Ascending aorta (tissue), 2 donors: ENCODE data around the gene AGER. TPM values are rescaled to one million over a fixed set of nuclear protein-coding genes. Genes with fewer than 3 reads are reported as not detected.
"Not testable (repeated sequence)": the region's sequence is repeated elsewhere in the genome, so short reads cannot be mapped to it uniquely, and the experiment has no call there.

Source experiments
- DNase-seq, 2 donors: peaks; one replicate each; pipeline ENCODE4 v3.0.0-alpha.2; 2019; ENCODE audit warnings: low spot score in 2 of 2
- H3K27ac ChIP-seq, 2 donors: fragments of 200-600 bp; sonication (generic); one replicate each; pipeline ENCODE4 v1.5.1; 2016 to 2017; ENCODE audit warnings: mild to moderate bottlenecking in 1 of 2
- H3K27me3 ChIP-seq: fragments of 200-600 bp; sonication (generic); one replicate; pipeline ENCODE4 v1.5.1; 2017
- H3K36me3 ChIP-seq, 2 donors: fragments of 200-600 bp; sonication (generic); one replicate each; pipeline ENCODE4 v1.5.1; 2016
- H3K4me1 ChIP-seq, 2 donors: fragments of 200-600 bp; sonication (generic); one replicate each; pipeline ENCODE4 v1.5.1; 2016 to 2017; ENCODE audit warnings: mild to moderate bottlenecking in 1 of 2
- H3K4me3 ChIP-seq, 2 donors: fragments of 200-600 bp; sonication (generic); one replicate each; pipeline ENCODE4 v1.5.1; 2016 to 2017; ENCODE audit warnings: mild to moderate bottlenecking in 1 of 2
- H3K9me3 ChIP-seq, 2 donors: fragments of 200-600 bp; sonication (generic); one replicate each; pipeline ENCODE4 v1.5.1; 2016
- intact Hi-C: fragments of 100-400 bp; cut with DNase I; formaldehyde crosslinking; loops from one replicate; pipeline ENCODE4 v1.15.1; 2023
- total RNA-seq: library from RNA; depleted of rRNA; stranded (reverse); fragments of >200 nt; gene quantifications from one replicate; pipeline ENCODE4 v1.1.0, GENCODE V29; 2016
- TF ChIP-seq, protein P1 (sequence below), 3 experiments: fragments of 200-600 bp in 2 of 3; fragments of 450-650 bp in 1 of 3; sonication (generic) in 2 of 3; IDR thresholded peaks; one replicate each; pipeline ENCODE4 v1.5.1; 2016 to 2019; ENCODE audit warnings: antibody characterized with exemption in 3 of 3, mild to moderate bottlenecking in 1 of 3, moderate library complexity in 1 of 3

Gene AGER
- total RNA-seq, 1 donor from 2014 or later, result 6.1 TPM

- intact Hi-C loops, result loop anchor here (10.0 kb wide), 1 partner anchor 644 kb away; the partner anchor contains the start of genes ATP6V1G2, DDX39B and NFKBIL1
- TF ChIP-seq, protein P1, sequence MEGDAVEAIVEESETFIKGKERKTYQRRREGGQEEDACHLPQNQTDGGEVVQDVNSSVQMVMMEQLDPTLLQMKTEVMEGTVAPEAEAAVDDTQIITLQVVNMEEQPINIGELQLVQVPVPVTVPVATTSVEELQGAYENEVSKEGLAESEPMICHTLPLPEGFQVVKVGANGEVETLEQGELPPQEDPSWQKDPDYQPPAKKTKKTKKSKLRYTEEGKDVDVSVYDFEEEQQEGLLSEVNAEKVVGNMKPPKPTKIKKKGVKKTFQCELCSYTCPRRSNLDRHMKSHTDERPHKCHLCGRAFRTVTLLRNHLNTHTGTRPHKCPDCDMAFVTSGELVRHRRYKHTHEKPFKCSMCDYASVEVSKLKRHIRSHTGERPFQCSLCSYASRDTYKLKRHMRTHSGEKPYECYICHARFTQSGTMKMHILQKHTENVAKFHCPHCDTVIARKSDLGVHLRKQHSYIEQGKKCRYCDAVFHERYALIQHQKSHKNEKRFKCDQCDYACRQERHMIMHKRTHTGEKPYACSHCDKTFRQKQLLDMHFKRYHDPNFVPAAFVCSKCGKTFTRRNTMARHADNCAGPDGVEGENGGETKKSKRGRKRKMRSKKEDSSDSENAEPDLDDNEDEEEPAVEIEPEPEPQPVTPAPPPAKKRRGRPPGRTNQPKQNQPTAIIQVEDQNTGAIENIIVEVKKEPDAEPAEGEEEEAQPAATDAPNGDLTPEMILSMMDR (IDR thresholded peaks at IDR 0.05), result no peak
- Histone ChIP-seq H3K9me3 (no peaks in the 10 kb centered on the region), H3K27ac (peak overlapping the region; percentile 80 to 99), H3K4me3 (peak overlapping the region; percentile 67 to 98), H3K27me3 (no peaks in the 10 kb centered on the region), H3K36me3 (peaks cover 18 to 19% of the 10 kb centered on the region in 2 donors), H3K4me1 (peaks cover 5 to 25% of the 10 kb centered on the region in 2 donors)
- DNase-seq, result no peak
Measured at GRCh38 chr6:32189069-32189741, 5.2 kb upstream of the AGER start.

- H3K4me3 ChIP-seq, result peak overlapping the region; percentile 67 to 98
- intact Hi-C loops, result loop anchor here (10.0 kb wide), 1 partner anchor 644 kb away; the partner anchor contains the start of genes ATP6V1G2, DDX39B and NFKBIL1
- H3K36me3 ChIP-seq, result peaks cover 18 to 19% of the 10 kb centered on the region in 2 donors
- H3K4me1 ChIP-seq, result peaks cover 5 to 25% of the 10 kb centered on the region in 2 donors
- peak overlapping the region; percentile 80 to 99 for H3K27ac ChIP-seq
- no peak for DNase-seq
- H3K27me3 ChIP-seq, result no peaks in the 10 kb centered on the region
- TF ChIP-seq, protein P1 (IDR thresholded peaks at IDR 0.05), result no peak
- no peaks in the 10 kb centered on the region for H3K9me3 ChIP-seq
Measured at GRCh38 chr6:32188381-32189068, 4.5 kb upstream of the AGER start.

DNA sequence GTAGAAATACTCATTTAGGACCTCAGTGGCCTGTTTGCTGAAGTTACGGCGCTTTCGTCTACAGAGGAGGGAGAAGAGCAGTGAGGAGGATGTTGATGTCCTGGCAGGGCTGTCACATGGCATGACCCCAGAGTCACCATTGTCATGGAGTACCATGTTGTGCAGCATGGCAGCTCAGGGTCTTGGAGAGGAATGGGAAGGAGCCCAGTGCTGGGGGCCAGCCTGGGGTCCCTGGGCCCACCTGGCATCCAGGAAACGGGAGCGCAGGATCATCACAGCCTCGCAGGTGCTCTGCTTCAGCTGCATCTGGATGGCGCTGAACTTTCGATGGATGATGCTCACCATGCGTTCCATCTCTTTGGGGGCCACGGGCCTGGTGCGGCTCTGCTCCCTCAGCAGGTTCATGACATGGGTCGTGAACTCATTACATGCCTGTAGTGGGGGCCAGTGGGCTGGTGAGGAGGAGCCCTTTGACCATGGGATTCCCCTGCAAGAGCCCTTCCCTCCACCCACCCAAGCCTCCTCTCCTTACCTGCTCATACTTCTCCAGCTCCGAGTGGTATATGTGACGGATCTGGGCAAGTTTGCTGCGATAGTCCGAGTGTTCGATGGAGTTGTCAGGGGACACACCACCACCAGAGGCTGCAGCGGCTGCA, 3.8 kb upstream of the AGER start:
- DNase-seq, result not testable (repeated sequence)

DNA sequence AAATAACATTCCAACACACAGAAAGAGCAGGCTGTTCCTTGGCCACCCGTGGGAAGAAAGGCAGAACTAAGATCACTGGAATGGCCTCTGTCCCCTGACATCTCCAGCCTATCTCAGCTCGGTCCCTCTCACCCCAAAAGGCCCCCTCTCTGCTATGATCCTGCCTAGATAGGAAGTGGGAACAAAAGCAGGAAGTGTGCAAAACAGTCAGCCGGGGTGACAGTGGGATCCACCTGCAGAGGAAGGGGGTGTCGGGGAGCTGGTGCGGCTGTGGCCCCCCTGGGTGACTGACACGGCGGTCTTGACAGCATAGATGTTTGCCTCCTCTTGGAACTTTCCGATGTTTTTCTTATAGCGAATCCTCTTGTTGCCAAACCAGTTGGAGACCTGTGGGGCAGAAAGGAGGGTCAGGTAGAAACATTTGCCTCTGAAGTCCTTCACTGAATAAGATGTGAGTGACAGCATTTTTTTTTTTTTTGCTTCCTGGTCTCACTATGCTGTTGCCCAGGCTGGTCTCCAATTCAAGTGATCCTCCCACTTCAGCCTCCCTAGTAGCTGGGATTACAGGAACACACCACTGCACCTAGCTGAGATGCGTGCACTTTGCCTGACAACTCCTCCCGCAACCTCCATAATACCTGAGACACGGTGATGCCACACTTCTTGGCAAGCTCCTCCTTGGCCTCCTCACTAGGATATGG, 3.1 kb upstream of the AGER start:
- DNase-seq, result no peak
- Histone ChIP-seq H3K4me1 (peaks cover 5 to 25% of the 10 kb centered on the region in 2 donors), H3K36me3 (peaks cover 25 to 31% of the 10 kb centered on the region in 2 donors), H3K9me3 (no peaks in the 10 kb centered on the region), H3K4me3 (no peak overlapping the region), H3K27ac (peak overlapping the region; percentile 70 to 99), H3K27me3 (no peaks in the 10 kb centered on the region)
- intact Hi-C loops, result loop anchor here (10.0 kb wide), 1 partner anchor 642 kb away; the partner anchor contains the start of genes ATP6V1G2, DDX39B and NFKBIL1
- TF ChIP-seq, protein P1 (IDR thresholded peaks at IDR 0.05), result no peak

More for the DNA sequence above, 3.8 kb upstream of the AGER start:
- intact Hi-C loops, result loop anchor here (10.0 kb wide), 1 partner anchor 643 kb away; the partner anchor contains the start of genes ATP6V1G2, DDX39B and NFKBIL1
- Histone ChIP-seq H3K4me1 (peaks cover 5 to 25% of the 10 kb centered on the region in 2 donors), H3K27ac (peak overlapping the region; percentile 80 to 99), H3K36me3 (peaks cover 19 to 24% of the 10 kb centered on the region in 2 donors), H3K4me3 (peak overlapping the region; percentile 67 to 98)
- H3K9me3 ChIP-seq, H3K27me3 ChIP-seq: not testable (repeated sequence)

- Histone ChIP-seq H3K4me1 (peaks cover 5 to 22% of the 10 kb centered on the region in 2 donors), H3K36me3 (peaks cover 34% of the 10 kb centered on the region in 2 donors), H3K27ac (peak overlapping the region; percentile 70 to 99)
- H3K4me3 ChIP-seq, H3K9me3 ChIP-seq, DNase-seq, H3K27me3 ChIP-seq: not testable (repeated sequence)
- intact Hi-C loops, result loop anchor here (10.0 kb wide), 1 partner anchor 641 kb away; the partner anchor contains the start of genes ATP6V1G2, DDX39B and NFKBIL1
Measured at GRCh38 chr6:32186151-32186840, 2.2 kb upstream of the AGER start.

- not testable (repeated sequence) for H3K9me3 ChIP-seq, H3K4me3 ChIP-seq, H3K27me3 ChIP-seq
- peaks cover 2 to 16% of the 10 kb centered on the region in 2 donors for H3K4me1 ChIP-seq
- peak; percentile 77 to 94 for DNase-seq
- peak overlapping the region; percentile 70 to 99 for H3K27ac ChIP-seq
- intact Hi-C loops, result loop anchor here (10.0 kb wide), 1 partner anchor 641 kb away; the partner anchor contains the start of genes ATP6V1G2, DDX39B and NFKBIL1
- H3K36me3 ChIP-seq, result peaks cover 38 to 40% of the 10 kb centered on the region in 2 donors
Measured at GRCh38 chr6:32185681-32186131, 1.7 kb upstream of the AGER start.
